GM12864 (cell line): Measurements from ENCODE around the gene NTN1.
A peak's percentile ranks its signal among the peaks of the same experiment; 100 is the strongest.

Experiments
- DNase-seq: peaks from one replicate; pipeline ENCODE4 v3.0.0-alpha.2; 2011; ENCODE audit warnings: low read depth
- H3K4me3 ChIP-seq: 2 replicates; pipeline ENCODE4 v1.5.1; 2011; ENCODE audit warnings: mild to moderate bottlenecking, low read depth, low read length, control low read depth
- TF ChIP-seq, protein P1 (sequence below): IDR thresholded peaks from 2 replicates; pipeline ENCODE4 v1.5.1; 2011; ENCODE audit warnings: low read depth, mild to moderate bottlenecking, moderate library complexity, low read length, control low read depth, inconsistent platforms; ENCODE audit errors: missing control alignments

Gene NTN1

DNA sequence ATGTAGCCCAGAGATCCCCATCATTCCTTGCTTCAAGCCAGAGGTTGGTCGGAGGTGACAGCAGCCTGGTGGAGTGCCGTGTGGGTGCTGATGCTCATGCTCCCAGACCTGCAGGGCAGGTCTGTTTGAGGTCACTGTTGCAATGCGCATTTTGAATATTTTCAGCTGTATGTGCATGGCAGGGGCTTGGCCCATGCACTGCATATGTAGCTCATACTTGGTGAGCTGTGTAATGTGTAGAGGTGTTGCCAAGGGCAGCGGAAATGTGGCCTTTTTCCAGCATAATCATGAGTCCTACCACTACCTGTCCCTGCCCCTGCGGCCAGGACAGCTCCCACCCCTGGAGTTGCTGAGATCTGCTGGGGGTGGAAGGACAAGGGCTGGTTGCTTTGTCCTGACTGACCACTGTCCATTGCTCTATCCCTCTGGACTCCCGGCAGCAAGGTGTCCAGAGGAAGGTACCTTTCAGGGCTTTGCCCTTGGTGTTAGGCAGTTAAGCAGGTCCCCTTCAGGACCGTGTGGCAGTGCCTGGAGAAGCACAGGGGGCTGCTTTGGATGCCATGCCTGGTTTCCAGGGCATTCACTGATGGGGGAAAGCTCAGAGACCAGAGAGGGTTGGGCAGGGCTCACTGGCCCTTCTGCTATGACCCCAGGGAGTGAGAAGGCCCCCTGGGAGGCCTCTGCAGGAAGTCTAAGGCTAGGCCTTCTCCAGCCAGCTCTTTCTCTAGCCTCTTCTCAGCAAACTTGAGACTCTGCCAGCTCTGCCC, 215.2 kb downstream of the NTN1 start:
- H3K4me3 ChIP-seq: no peak overlapping the region
- no peak for DNase-seq
- TF ChIP-seq, protein P1, sequence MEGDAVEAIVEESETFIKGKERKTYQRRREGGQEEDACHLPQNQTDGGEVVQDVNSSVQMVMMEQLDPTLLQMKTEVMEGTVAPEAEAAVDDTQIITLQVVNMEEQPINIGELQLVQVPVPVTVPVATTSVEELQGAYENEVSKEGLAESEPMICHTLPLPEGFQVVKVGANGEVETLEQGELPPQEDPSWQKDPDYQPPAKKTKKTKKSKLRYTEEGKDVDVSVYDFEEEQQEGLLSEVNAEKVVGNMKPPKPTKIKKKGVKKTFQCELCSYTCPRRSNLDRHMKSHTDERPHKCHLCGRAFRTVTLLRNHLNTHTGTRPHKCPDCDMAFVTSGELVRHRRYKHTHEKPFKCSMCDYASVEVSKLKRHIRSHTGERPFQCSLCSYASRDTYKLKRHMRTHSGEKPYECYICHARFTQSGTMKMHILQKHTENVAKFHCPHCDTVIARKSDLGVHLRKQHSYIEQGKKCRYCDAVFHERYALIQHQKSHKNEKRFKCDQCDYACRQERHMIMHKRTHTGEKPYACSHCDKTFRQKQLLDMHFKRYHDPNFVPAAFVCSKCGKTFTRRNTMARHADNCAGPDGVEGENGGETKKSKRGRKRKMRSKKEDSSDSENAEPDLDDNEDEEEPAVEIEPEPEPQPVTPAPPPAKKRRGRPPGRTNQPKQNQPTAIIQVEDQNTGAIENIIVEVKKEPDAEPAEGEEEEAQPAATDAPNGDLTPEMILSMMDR: no peak

DNA sequence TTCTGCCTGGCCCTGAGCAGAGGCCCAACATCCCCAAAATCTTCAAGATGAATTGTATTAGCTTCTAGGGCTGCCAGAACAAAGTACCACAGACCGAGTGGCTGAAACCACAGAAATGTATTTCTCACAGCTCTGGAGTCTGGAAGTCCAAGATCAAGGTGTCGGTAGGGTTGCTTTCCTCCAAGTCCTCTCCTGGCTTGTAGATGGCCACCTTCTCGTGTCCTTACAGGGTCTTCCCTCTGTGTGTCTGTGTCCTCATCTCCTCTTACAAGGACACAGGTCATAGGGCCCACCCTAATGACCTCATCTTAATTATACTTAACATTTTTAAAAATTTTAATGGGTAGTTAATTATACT, 215.7 kb downstream of the NTN1 start:
- H3K4me3 ChIP-seq: no peak overlapping the region
- TF ChIP-seq, protein P1: no peak
- no peak for DNase-seq

DNA sequence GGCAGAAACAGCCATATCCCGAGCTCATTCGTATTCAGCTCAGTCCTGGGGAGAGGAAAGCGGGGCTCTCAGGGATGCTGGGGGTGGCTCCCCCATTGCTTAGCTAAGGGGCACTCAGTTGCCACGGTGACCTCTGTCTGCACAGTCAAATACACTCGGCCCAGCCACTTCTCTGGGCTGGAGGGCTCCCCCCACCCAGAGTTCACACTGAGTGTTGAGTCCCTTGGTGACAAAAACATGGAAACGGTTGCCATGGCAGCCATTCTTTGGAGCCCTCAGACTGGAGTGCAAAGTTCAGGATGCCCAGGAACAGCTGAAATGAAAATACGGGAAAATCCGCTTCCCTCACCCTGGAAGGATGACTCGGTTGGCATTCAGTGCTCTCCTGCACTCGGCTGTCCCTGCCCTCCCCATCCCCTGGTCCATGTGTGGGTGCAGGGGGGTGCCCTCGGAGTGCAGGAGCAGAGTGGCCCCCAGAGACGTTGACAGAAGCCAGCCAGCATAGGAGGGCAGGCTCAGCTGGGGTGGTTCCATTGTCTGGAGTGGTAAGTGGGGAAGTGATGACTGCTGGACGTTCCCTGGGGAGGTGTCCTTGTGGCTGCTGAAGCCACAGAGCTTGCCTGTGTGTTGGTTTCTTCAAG, 216.5 kb downstream of the NTN1 start:
- TF ChIP-seq, protein P1: no peak
- H3K4me3 ChIP-seq: no peak overlapping the region
- DNase-seq: no peak

DNA sequence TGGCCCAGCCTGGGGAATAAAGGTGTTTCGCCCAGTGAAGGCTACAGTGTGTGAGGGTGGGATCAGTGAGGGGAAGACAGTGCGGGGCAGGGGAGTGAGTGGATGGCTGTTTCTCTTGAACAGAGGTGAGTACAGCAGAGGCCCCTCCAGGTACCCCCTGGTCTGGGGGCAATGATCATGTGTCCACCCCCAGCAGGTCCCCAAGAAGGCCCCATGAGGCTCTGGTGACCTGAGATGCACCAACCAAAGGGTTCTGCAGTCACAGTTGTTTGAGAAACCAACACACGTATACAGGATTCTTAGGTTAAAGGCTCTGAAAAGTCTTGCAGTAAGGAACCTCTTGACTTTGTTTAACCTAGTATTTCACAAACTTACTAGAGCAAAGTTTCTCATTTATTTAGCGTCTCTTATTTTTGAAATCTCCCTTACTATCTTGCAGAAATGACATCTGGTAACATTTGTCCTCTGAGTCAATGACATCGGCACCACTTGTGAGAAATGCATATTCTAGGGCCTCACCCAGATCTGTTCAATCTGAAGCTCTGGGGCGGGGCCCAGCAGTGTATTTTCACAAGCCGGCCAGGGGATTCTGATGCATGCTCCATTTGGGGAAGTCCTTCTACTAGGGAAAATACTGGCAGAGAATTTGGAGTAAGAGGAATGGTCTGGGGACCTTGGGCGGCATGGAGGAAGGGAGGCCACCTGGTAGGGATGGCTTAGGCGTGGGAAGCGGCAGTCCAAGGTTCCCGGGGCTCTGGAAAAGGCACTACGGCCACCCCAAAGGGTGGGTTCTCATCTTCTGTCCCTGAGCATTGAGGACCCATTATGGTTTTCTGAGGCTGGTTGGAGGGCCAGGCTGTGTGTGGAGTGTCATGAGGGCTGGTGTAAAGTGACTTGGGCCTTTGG, 217.3 kb downstream of the NTN1 start:
- TF ChIP-seq, protein P1: no peak
- no peak overlapping the region for H3K4me3 ChIP-seq
- DNase-seq: no peak

DNA sequence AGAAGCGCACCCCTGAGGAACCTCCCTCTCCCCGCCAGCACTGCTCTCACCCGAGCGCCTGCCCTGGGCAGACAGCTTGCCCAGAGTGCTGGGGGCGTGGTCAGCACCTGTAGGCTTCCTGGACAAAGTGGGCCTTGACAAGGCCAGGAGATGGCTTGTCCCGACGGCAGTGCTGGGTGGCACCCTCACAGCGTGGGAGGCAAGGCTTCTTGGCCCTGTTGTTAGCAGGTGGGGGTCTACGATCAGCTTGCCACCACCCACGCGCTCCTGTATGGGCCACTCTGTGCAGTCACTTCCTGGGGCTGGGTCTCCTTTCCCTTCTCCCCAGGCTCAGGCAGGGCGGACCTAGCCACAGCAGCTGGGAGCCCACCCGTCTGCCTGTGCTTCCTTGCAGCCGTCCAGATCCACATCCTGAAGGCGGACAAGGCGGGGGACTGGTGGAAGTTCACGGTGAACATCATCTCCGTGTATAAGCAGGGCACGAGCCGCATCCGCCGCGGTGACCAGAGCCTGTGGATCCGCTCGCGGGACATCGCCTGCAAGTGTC, 218.0 kb downstream of the NTN1 start:
- DNase-seq: no peak
- peak overlapping the region; percentile 47 for H3K4me3 ChIP-seq
- TF ChIP-seq, protein P1: no peak

DNA sequence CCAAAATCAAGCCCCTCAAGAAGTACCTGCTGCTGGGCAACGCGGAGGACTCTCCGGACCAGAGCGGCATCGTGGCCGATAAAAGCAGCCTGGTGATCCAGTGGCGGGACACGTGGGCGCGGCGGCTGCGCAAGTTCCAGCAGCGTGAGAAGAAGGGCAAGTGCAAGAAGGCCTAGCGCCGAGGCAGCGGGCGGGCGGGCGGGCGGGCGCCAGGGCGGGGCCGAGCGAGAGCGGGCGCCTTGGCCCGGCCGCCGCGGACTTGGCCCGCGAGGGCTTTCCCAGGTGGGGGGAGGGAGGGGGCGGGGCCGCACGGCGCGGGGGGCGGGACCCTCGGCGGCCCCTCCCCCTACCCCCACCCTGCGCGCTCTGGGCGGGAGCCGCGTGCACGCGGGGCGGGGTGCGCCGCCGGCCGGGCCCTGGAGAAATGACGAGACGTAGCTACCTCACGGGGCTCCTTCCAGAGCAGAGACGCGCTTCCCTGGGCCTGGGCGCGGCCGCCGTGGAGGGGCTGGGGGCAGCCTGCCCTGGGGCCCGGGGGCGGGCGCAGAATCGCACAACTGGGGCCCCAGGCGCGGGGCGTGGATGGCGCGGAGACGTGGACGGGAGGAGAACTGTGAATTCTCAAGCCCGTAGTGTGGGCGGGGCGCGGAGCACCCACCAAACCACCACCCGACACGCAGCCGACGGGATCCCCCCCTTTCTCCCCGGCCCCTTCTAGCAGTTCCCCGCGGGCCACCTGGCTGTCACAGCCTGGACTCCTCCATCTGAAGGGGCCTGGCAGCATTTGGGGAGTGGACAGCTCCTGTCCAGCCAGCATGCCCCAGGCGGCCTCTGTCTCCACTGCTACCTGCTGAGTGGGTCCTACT, 218.7 kb downstream of the NTN1 start:
- DNase-seq: no peak
- peak overlapping the region; percentile 47 for H3K4me3 ChIP-seq
- TF ChIP-seq, protein P1: no peak
